Upper lobe of right lung (tissue), 1 donor: Measurements from ENCODE around the gene PARVA. TPM values are rescaled to one million over a fixed set of nuclear protein-coding genes. Genes with fewer than 3 reads are reported as not detected.

ENCODE experiments used
- ATAC-seq: fragments of 200-7000 bp; cut with Tn5 transposase; one replicate; pipeline ENCODE4 v1.9.1; 2020; ENCODE audit warnings: mild to moderate bottlenecking, moderate library complexity
- DNase-seq: peaks from one replicate; pipeline ENCODE4 v3.0.0-alpha.2; 2020
- H3K27ac ChIP-seq: fragments of 200-600 bp; one replicate; pipeline ENCODE4 v1.8.0; 2022
- H3K27me3 ChIP-seq: fragments of 200-600 bp; one replicate; pipeline ENCODE4 v1.8.0; 2022; ENCODE audit warnings: mild to moderate bottlenecking
- H3K36me3 ChIP-seq: fragments of 200-600 bp; one replicate; pipeline ENCODE4 v1.8.0; 2022
- H3K4me1 ChIP-seq: fragments of 200-600 bp; one replicate; pipeline ENCODE4 v1.8.0; 2022
- H3K4me3 ChIP-seq: fragments of 200-600 bp; one replicate; pipeline ENCODE4 v1.8.0; 2022; ENCODE audit warnings: mild to moderate bottlenecking
- H3K9me3 ChIP-seq: fragments of 200-600 bp; one replicate; pipeline ENCODE4 v1.8.0; 2022
- CTCF ChIP-seq: fragments of 200-600 bp; IDR thresholded peaks from one replicate; pipeline ENCODE4 v1.8.0; 2022; ENCODE audit warnings: antibody characterized with exemption
- intact Hi-C: fragments of 100-400 bp; cut with DNase I; formaldehyde crosslinking; loops from one replicate; pipeline ENCODE4 v1.11.0; 2022
- total RNA-seq: library from RNA; stranded (reverse); fragmentation: NEBNext Ultra II Directional; extraction: Animal tissue kit (Norgen Biotek cat#: 25700); gene quantifications from one replicate; pipeline ENCODE4 v1.2.1, GENCODE V29; 2021
- donor health status: DM: no; HTN: yes; CAD: no; lungs with severe emphysema.

Gene PARVA
- total RNA-seq, 1 donor from 2014 or later: 84.0 TPM

- Histone ChIP-seq H3K36me3 (no peaks in the 10 kb centered on the region), H3K4me1 (peaks cover 4% of the 10 kb centered on the region), H3K9me3 (no peaks in the 10 kb centered on the region), H3K4me3 (no peak overlapping the region), H3K27ac (no peak overlapping the region), H3K27me3 (no peaks in the 10 kb centered on the region)
- intact Hi-C loops: no loop called here
- peak; percentile 8 for ATAC-seq
- no peak for DNase-seq
- no peak for TF ChIP-seq CTCF
These were observed 4.5 kb downstream of the PARVA start for GRCh38 chr11:12381875-12382274.

GRCh38 chr11:12382451-12382850 is 5.1 kb downstream of the PARVA start:
- ATAC-seq: no peak

GRCh38 chr11:12386309-12386708 is 8.9 kb downstream of the PARVA start:
- DNase-seq (no peak), ATAC-seq (no peak)
- Histone ChIP-seq H3K27ac (no peak overlapping the region), H3K4me3 (no peak overlapping the region), H3K9me3 (no peaks in the 10 kb centered on the region), H3K36me3 (no peaks in the 10 kb centered on the region), H3K27me3 (no peaks in the 10 kb centered on the region), H3K4me1 (peaks cover 8% of the 10 kb centered on the region)
- no peak for TF ChIP-seq CTCF
- intact Hi-C loops: no loop called here

More at GRCh38 chr11:12382451-12382850, 5.1 kb downstream of the PARVA start:
- H3K9me3 ChIP-seq: no peaks in the 10 kb centered on the region
- H3K4me1 ChIP-seq: no peaks in the 10 kb centered on the region
- H3K4me3 ChIP-seq: no peak overlapping the region
- no peaks in the 10 kb centered on the region for H3K36me3 ChIP-seq
- intact Hi-C loops: no loop called here
- TF ChIP-seq CTCF: no peak
- no peak for DNase-seq
- no peak overlapping the region for H3K27ac ChIP-seq
- H3K27me3 ChIP-seq: no peaks in the 10 kb centered on the region

GRCh38 chr11:12386745-12387144 is 9.4 kb downstream of the PARVA start:
- Histone ChIP-seq H3K27me3 (no peaks in the 10 kb centered on the region), H3K4me1 (peaks cover 8% of the 10 kb centered on the region), H3K9me3 (no peaks in the 10 kb centered on the region), H3K27ac (no peak overlapping the region), H3K36me3 (no peaks in the 10 kb centered on the region), H3K4me3 (no peak overlapping the region)
- DNase-seq (no peak), ATAC-seq (no peak)
- no peak for TF ChIP-seq CTCF
- intact Hi-C loops: no loop called here

- H3K27me3 ChIP-seq: no peaks in the 10 kb centered on the region
- H3K36me3 ChIP-seq: no peaks in the 10 kb centered on the region
- no peaks in the 10 kb centered on the region for H3K9me3 ChIP-seq
- ATAC-seq: no peak
- no peak overlapping the region for H3K4me3 ChIP-seq
- DNase-seq: no peak
- intact Hi-C loops: no loop called here
- no peak overlapping the region for H3K27ac ChIP-seq
- H3K4me1 ChIP-seq: peaks cover 8% of the 10 kb centered on the region
- no peak for TF ChIP-seq CTCF
These were observed 10.8 kb downstream of the PARVA start for GRCh38 chr11:12388173-12388572.
